ENCODE data around the gene MYH16. TPM values are rescaled to one million over a fixed set of nuclear protein-coding genes. Genes with fewer than 3 reads are reported as not detected.
"Not testable (repeated sequence)": the region's sequence is repeated elsewhere in the genome, so short reads cannot be mapped to it uniquely, and the experiment has no call there.

The MYH16 gene
- total RNA-seq, 6 experiments from 2014 or later, result not detected

GRCh38 chr7:99234185-99234584 is 38.5 kb upstream of the MYH16 start:
- no peak for ATAC-seq
- intact Hi-C loops (cut with DNase I), result no loop called here
- Histone ChIP-seq H3K9me3 (no peaks in the 10 kb centered on the region), H3K27me3 (no peaks in the 10 kb centered on the region), H3K4me3 (no peak overlapping the region), H3K27ac (no peak overlapping the region), H3K4me1 (no peaks in the 10 kb centered on the region), H3K36me3 (no peaks in the 10 kb centered on the region)
- no peak for TF ChIP-seq POLR2A (IDR thresholded peaks at IDR 0.05)
- TF ChIP-seq CTCF (IDR thresholded peaks at IDR 0.05), result no peak
- DNase-seq, result no peak
- WGBS (ENCODE audit: insufficient coverage, low coverage, low lambda C conversion rate, missing lambda C conversion rate), result 67% methylated on average over 9 of the region's 9 CpGs

- intact Hi-C loops (cut with DNase I), result no loop called here
Observed at GRCh38 chr7:99235925-99236324, 36.7 kb upstream of the MYH16 start.

GRCh38 chr7:99237876-99238275 is 34.8 kb upstream of the MYH16 start:
- H3K27ac ChIP-seq; H3K4me1 ChIP-seq; H3K4me3 ChIP-seq; H3K9me3 ChIP-seq; intact Hi-C loops (cut with DNase I); ATAC-seq; DNase-seq; H3K27me3 ChIP-seq; H3K36me3 ChIP-seq: not testable (repeated sequence)
- 88% methylated on average over 1 of the region's 1 CpG for WGBS (ENCODE audit: insufficient coverage, low coverage, low lambda C conversion rate, missing lambda C conversion rate)

More at GRCh38 chr7:99235925-99236324, 36.7 kb upstream of the MYH16 start:
- H3K27ac ChIP-seq, result no peak overlapping the region
- no peak for DNase-seq
- H3K27me3 ChIP-seq, result no peaks in the 10 kb centered on the region
- H3K36me3 ChIP-seq, result no peaks in the 10 kb centered on the region
- 92% methylated on average over 7 of the region's 12 CpGs for WGBS (ENCODE audit: insufficient coverage, low coverage, low lambda C conversion rate, missing lambda C conversion rate)
- TF ChIP-seq POLR2A (IDR thresholded peaks at IDR 0.05), result no peak
- TF ChIP-seq CTCF (IDR thresholded peaks at IDR 0.05), result no peak
- H3K4me3 ChIP-seq, result no peak overlapping the region
- ATAC-seq, result no peak
- no peaks in the 10 kb centered on the region for H3K4me1 ChIP-seq
- H3K9me3 ChIP-seq, result no peaks in the 10 kb centered on the region

DNA sequence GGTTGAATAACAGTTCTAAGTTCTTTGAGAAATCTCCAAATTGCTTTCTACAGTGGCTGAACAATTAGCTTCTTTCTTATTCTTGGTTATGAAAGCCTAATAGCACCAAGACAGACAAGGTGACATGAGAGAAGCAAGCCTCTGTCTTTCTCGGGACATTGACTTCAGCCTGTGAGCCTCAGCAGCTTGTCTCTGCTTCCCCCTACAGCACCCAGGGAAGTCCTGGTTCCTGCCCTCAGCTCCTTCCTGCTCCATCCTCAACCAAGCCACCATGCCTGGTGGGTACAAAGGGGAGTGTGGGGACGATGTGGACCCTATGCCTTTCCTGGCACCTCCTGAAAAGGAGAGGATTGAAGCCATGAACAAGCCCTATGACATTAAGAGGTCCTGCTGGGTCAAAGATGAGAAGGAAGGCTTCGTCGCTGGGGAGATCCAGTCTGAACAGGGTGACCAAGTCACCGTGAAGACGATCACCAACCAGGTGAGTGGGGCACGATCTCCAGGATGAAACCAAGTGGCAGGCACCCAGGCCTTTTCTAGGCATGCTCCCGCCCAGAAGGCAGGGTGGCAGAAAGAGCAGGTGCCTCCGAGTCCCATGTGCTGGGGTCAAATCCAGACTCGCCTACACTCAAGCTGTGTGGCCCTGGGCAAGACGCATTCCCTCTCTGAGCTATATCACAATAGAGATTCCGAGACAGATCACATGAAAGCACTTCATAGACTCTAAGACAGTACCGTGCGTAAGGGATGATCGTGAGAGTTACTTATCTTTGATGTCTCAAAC is 33.9 kb upstream of the MYH16 start:
- H3K36me3 ChIP-seq, result no peaks in the 10 kb centered on the region
- intact Hi-C loops (cut with DNase I), result no loop called here
- no peak for DNase-seq

More for the DNA sequence above, 33.9 kb upstream of the MYH16 start:
- H3K27me3 ChIP-seq, result no peaks in the 10 kb centered on the region
- ATAC-seq, result no peak
- TF ChIP-seq POLR2A (IDR thresholded peaks at IDR 0.05) (no peak), CTCF (IDR thresholded peaks at IDR 0.05) (no peak)
- no peak overlapping the region for H3K4me3 ChIP-seq
- no peak overlapping the region for H3K27ac ChIP-seq
- H3K4me1 ChIP-seq, result no peaks in the 10 kb centered on the region
- WGBS (ENCODE audit: insufficient coverage, low coverage, low lambda C conversion rate, missing lambda C conversion rate), result 66% methylated on average over 7 of the region's 15 CpGs
- H3K9me3 ChIP-seq, result no peaks in the 10 kb centered on the region
